PC-3 (cell line): ENCODE measurements around the gene NTM.

ENCODE experiments used
- CTCF ChIP-seq: fragments of 300-600 bp; sonication (generic); conservative IDR thresholded peaks from 2 replicates; pipeline ENCODE4 v1.5.1; 2017; ENCODE audit warnings: antibody characterized with exemption, low read depth, mild to moderate bottlenecking, low read length
- EZH2 ChIP-seq: fragments of 300-600 bp; sonication (generic); IDR thresholded peaks from one replicate; pipeline ENCODE4 v1.6.1; 2017; ENCODE audit warnings: antibody characterized with exemption, mild to moderate bottlenecking, low read length; ENCODE audit not compliant: unreplicated experiment
- EZH2phosphoT487 ChIP-seq: fragments of 300-600 bp; sonication (generic); IDR thresholded peaks from 2 replicates; pipeline ENCODE4 v1.6.1; 2018; ENCODE audit warnings: mild to moderate bottlenecking, antibody characterized with exemption, low read length, borderline replicate concordance

DNA sequence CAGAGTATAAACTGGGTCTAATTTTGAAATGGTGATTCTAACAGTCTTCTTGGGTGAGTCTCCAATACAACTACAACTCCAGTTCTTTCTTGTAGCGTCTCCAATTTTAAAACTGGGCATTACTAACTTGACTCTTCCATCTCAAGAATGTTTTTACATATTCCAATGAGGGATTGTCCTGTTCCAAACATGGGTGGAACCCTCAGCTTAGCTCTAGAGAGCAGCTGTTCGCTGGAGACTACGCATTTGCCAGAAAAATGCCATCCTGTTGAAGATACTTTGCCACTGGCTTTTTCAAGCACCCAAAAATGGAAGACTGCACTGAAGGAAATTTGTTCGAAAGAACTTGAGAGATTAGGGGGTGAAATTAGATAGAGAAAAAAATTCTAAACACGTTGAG, 870.0 kb downstream of the NTM start:
- TF ChIP-seq CTCF (no peak), EZH2 (no peak), EZH2phosphoT487 (no peak)
